T follicular helper cell (primary cell): ENCODE measurements around the gene ABHD12.
"Not testable (repeated sequence)": the region's sequence is repeated elsewhere in the genome, so short reads cannot be mapped to it uniquely, and the experiment has no call there.

Source experiments
- DNase-seq: peaks from one replicate; pipeline ENCODE4 v3.0.0-alpha.2; 2020; ENCODE audit warnings: low read depth

The ABHD12 gene

DNA sequence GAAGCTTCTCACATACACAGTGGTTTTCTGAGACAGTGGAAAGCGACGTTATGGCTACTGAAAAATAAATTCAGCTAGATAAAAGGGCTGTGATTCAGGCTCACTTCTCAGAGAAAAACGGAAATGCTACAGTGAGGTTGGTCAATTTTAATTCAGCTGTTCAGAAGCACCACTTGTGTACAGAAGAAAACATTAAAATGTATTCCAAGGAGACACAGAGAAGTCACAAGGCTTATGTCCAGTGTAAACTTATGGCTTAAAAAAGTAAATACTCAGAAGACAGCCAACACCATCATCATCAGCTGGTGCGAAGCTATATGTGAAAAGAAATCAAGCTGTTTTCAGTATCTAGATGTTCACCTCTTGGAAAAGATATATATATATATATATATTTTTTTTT lies 68.6 kb downstream of the ABHD12 start:
- DNase-seq: no peak

DNA sequence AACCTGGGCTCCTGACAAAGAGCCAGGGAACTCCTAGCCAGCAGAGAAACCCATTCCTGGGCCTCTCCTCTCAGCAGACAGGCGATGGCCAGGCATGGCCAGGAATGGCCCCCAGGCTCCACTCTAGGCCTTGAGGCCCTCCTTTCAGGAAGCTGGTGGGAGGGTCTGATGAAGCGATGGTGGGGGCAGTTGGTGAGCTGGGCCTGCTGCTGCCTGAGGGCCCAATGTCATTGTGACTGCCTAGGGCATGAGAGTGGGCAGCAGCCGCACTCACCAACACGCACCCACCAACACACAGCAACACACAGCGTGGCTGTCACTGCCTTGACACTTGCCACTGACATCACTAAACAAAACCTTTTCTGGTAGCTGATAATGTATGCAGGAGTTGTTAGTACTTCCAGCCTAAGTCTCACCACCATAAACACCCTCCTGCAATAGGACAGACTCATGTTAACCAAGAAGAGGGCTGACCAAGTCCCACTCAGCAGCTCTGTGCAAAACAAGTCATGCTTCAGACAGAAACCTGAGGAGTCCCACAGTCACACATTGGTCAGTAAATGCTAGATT lies 69.3 kb downstream of the ABHD12 start:
- no peak for DNase-seq

- DNase-seq: no peak
Observed at GRCh38 chr20:25320035-25320800, 70.4 kb downstream of the ABHD12 start.

- DNase-seq: no peak
Observed at GRCh38 chr20:25319241-25320034, 71.2 kb downstream of the ABHD12 start.

GRCh38 chr20:25318471-25319240 lies 72.0 kb downstream of the ABHD12 start:
- DNase-seq: no peak

GRCh38 chr20:25317351-25318075 lies 73.1 kb downstream of the ABHD12 start:
- no peak for DNase-seq

DNA sequence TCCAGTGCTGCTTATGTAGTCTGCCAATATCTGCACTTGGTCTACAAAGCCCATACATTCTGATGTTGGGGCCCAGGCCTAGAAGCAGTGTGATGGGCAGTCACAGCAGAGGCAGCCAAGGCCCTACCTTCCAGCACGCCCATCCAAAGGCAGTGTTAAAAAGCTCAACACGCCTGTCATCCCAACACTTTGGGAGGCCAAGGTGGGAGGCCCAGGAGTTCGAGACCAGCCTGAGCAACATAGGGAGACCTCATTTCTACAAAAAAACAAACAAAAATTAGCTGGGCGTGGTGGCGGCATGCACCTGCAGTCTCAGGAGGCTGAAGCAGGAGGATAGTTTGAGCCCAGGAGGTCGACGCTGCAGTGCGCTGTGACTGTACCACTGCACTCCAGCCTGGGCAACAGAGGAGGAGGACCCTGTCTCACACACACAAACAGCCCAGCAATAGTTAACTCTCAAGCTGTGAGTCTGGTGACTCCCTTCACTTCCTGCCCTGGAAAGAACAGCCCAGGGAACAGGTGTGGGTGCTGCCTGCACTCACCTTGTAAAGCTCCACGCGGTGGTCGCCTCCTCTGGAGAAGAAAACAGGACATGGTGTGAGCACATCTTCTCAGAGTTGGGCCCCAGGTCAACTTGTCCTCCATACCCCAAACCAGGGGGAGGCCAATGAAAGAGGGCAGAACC lies 74.0 kb downstream of the ABHD12 start:
- DNase-seq: no peak

DNA sequence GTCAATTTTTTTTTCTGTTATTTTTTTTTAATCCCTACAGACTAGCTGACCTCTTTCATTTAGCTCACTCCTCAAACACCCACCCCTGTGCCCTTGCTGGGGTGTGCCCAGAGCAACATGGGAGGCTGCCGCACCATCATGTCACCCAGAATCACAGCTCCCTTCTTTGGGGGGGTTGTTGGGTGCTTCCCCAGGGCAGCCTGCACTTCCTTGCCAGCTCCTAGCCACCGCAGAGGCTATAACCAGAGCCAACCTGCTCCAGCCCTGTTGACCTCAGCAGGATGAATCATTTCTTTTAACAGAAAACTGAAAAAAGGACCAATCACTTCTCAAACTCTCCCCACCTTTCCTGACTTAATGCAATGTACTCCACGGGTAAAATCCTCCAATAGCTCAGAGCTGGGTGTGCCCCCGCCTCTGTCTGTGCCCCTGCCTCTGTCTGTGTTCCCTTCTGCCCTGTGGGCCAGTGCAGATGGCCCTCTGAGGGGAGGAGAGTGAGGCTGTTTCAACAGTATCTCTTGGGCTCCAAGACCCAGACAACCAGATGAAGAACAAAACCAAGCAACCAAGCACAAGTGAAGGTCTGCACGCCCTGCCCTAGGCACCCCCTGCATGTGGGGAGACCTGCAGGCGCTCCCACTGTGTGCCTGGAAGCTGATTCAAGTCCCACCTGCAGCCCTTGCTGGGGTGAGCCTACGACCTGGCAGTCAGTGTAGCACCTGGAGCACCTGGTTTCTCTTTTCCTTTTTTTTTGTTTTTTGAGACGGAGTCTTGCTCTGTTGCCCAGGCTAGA lies 75.0 kb downstream of the ABHD12 start:
- no peak for DNase-seq

GRCh38 chr20:25314497-25315417 lies 75.9 kb downstream of the ABHD12 start:
- no peak for DNase-seq

GRCh38 chr20:25313593-25313992 lies 77.0 kb downstream of the ABHD12 start:
- DNase-seq: no peak

- DNase-seq: not testable (repeated sequence)
Observed at GRCh38 chr20:25312716-25313115, 77.9 kb downstream of the ABHD12 start.

DNA sequence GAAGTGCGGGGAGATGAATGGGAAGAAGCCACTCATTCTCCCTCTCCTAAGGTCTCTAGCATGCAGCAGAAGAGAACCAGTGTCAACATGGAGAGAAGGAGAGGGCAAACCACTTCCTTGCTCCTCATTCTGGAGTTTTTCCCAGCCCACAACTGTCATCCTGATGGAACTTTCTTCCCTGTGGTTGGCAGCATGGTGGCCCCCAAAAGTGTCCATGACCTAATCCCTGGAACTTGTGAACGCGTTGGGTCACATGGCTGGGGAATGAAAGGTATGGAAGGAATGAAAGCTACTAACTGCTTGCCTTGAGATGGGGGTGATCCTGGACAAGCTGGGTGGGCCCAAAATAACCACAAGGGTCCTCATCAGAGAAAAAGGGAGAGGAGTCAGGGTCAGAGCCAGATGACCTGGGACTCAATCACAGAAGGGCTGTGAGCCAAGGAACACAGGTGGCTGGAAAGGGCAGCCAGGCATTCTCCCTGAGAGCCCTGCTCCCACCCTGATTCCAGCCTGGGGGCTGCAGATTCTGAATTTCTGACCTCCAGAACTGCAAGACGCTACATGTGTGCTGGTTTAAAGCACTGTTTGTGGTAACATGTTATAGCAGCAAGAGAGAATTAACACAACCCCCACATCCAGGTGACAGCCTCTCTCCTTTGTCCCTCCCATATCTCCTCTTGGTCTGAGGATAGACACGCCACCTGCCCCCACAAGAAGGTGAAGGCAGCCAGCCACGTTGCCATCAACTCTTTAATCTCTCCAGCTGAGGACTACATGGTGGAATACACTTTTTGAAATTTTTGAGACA lies 79.5 kb downstream of the ABHD12 start:
- DNase-seq: no peak

GRCh38 chr20:25310268-25310920 lies 80.2 kb downstream of the ABHD12 start:
- peak; percentile 7 for DNase-seq

DNA sequence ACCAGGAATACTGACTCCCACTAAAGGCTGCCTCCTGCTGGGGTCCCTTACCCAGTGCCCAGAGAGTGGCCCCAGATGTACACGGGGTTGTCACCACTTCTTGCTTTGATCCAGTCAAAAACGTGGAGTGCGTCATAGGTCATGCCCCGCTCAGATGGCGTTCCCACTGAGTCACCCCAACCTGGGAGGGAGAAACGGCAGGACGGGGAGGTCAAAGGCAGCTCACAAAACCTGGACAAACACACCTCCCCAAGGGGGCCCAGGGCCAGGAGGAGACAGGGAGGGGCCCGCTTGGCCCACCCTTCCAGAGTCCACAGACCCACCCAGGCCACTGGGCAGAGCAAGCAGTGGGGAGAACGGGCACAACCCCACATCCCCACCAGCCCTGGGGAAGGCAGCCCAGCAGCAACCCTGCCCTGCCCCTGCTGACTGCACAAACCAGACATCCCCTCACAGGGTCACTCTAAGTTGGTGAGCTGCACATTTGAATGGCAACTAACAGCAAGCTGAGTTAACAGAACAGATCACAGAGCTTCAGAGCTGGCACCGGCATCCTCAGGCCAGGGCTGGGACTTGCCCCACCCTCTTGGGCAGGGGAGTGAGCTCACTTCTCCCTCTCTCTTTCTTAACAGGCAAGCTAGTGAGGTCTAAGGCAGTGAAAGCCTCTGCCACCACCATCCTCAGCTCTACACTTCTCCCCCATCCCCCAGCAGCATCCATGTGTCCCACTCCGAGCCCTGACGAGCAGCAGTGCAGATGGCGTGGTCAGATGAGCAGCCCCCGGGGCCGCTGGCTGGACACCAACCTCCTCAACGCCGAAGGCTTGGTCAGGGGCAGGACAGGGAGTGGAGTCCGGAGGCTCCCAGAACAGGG lies 81.0 kb downstream of the ABHD12 start:
- DNase-seq: no peak

GRCh38 chr20:25308671-25309394 lies 81.8 kb downstream of the ABHD12 start:
- no peak for DNase-seq

GRCh38 chr20:25308083-25308491 lies 82.5 kb downstream of the ABHD12 start:
- DNase-seq: no peak
